Suprapubic skin (tissue), 4 donors: ENCODE data around the gene SIL1.

Source experiments
- EP300 ChIP-seq: sonication (generic); formaldehyde crosslinking; IDR thresholded peaks from one replicate; pipeline ENCODE4 v1.6.1; 2017; ENCODE audit warnings: antibody characterized with exemption
- POLR2AphosphoS5 ChIP-seq, 3 donors: sonication (generic); formaldehyde crosslinking; IDR thresholded peaks; one replicate each; pipeline ENCODE4 v1.6.1; 2017; ENCODE audit warnings: antibody characterized with exemption in 3 of 3

DNA sequence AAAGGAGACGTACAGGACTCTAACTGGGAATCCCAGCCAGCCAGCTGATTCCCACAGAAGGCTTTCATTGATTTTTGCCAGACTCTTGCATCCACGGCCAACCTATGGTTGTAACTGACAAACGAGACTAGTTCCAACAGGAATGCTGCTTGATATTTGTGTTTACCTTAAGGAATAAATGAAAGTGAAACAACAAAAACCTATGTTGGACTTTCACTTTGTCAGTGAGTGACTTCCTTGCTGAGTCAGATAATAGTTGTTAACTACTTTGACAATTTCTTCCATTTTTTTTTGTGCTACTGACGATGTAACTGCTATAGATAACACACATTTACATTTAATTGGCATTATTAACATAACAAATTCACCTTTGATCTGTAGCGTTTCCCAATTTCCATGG lies 259.6 kb downstream of the SIL1 start:
- TF ChIP-seq POLR2AphosphoS5 (IDR thresholded peaks at IDR 0.05): no peak
- no peak for TF ChIP-seq EP300
